ENCODE data around the gene GPR148. TPM values are rescaled to one million over a fixed set of nuclear protein-coding genes. Genes with fewer than 3 reads are reported as not detected.
"Not testable (repeated sequence)": the region's sequence is repeated elsewhere in the genome, so short reads cannot be mapped to it uniquely, and the experiment has no call there.

The GPR148 gene
- total RNA-seq, 1 experiment from 2014 or later, result not detected

DNA sequence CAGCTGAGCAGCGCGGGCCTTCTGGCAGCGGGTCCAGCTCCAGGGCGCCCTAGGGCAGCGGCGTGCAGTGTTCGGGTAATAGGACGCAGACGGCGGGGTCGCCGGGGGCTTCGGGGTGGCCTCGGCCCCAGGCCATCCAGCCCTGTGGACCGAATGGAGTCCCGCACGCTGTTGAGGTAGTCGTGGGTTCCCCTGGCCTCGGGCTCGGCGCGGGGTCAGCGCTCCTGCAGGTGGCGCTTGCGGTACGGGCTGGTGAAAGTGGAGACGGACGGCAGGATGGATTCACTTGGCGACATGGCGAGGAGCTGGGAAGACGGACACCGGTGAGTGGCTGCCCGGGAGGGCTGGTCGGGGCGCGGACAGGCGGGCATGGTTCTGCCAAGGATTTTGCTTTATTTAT lies 35.4 kb upstream of the GPR148 start:
- H3K36me3 ChIP-seq (ENCODE audit: control insufficient read depth in 1 of 2, insufficient read depth in 2 of 2, low read length in 2 of 2); CTCF ChIA-PET; H3K4me2 ChIP-seq (ENCODE audit: low read length); RAD21 ChIA-PET (ENCODE audit: low non-redundant PET in 1 of 2, low total read pairs in 2 of 2, uncharacterized antibody in 2 of 2, unreplicated experiment in 2 of 2); H3K4me1 ChIP-seq (ENCODE audit: control insufficient read depth in 1 of 2, insufficient read depth in 2 of 2, low read length in 2 of 2); intact Hi-C loops (cut with micrococcal nuclease); H3K9me2 ChIP-seq (ENCODE audit: insufficient read depth); H4K20me1 ChIP-seq (ENCODE audit: insufficient read depth); H3K27ac ChIP-seq (ENCODE audit: low read depth, low read length); H2AFZ ChIP-seq (ENCODE audit: low read depth, low read length, poor library complexity, severe bottlenecking); BruUV-seq (replicated peaks); H3K27me3 ChIP-seq (ENCODE audit: insufficient read depth, low read length); H3K79me2 ChIP-seq (ENCODE audit: insufficient read depth, low read length); DNase-seq (ENCODE audit: low read depth, low spot score); H3K4me3 ChIP-seq (replicated peaks in 1 of 2; ENCODE audit: low read depth in 1 of 2, low read length in 2 of 2); H3K9me3 ChIP-seq (ENCODE audit: control insufficient read depth in 1 of 2, insufficient read depth in 1 of 2, low read depth in 1 of 2, low read length in 2 of 2); H3K9ac ChIP-seq (ENCODE audit: low read length); POLR2A ChIA-PET: not testable (repeated sequence)
- ATAC-seq, result peak; percentile 99
- TF ChIP-seq, protein P1, sequence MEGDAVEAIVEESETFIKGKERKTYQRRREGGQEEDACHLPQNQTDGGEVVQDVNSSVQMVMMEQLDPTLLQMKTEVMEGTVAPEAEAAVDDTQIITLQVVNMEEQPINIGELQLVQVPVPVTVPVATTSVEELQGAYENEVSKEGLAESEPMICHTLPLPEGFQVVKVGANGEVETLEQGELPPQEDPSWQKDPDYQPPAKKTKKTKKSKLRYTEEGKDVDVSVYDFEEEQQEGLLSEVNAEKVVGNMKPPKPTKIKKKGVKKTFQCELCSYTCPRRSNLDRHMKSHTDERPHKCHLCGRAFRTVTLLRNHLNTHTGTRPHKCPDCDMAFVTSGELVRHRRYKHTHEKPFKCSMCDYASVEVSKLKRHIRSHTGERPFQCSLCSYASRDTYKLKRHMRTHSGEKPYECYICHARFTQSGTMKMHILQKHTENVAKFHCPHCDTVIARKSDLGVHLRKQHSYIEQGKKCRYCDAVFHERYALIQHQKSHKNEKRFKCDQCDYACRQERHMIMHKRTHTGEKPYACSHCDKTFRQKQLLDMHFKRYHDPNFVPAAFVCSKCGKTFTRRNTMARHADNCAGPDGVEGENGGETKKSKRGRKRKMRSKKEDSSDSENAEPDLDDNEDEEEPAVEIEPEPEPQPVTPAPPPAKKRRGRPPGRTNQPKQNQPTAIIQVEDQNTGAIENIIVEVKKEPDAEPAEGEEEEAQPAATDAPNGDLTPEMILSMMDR (IDR thresholded peaks at IDR 0.05 in 2 of 3, conservative IDR thresholded peaks at IDR 0.05 in 1 of 3; ENCODE audit: borderline replicate concordance in 1 of 3, insufficient read depth in 1 of 3, low read depth in 2 of 3, low read length in 2 of 3), result peak; percentile 32 to 44 (median 37); a peak in 5 of 6 replicates
- peak; percentile 64 for TF ChIP-seq RAD21 (IDR thresholded peaks at IDR 0.05; ENCODE audit: low read depth)

DNA sequence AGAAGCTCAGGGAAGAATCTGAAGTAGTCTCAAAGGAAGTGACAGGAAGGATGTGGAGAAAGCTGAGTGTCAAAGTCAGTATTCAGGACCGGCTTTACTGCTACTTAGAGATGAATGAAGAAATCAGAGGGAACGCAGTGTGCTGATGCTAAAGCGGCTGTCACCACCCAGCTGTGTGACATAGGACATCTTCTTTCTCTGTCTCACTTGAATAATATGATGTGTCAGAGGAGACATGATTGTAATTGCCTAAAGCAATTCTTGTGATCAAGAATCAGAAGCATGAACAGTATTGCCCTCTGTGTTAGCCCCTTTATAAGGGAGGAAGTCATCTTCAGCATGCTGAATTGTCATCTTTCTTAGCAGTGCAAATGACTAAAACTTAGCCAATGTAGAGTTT lies 25.6 kb upstream of the GPR148 start:
- RAD21 ChIA-PET (ENCODE audit: low non-redundant PET in 1 of 2, low total read pairs in 2 of 2, uncharacterized antibody in 2 of 2, unreplicated experiment in 2 of 2); intact Hi-C loops (cut with micrococcal nuclease); DNase-seq (ENCODE audit: low read depth, low spot score): not testable (repeated sequence)

GRCh38 chr2:130714795-130715194 lies 14.1 kb upstream of the GPR148 start:
- RAD21 ChIA-PET (ENCODE audit: low non-redundant PET in 1 of 2, low total read pairs in 2 of 2, uncharacterized antibody in 2 of 2, unreplicated experiment in 2 of 2); H3K79me2 ChIP-seq (ENCODE audit: insufficient read depth, low read length); H3K9me2 ChIP-seq (ENCODE audit: insufficient read depth); H3K4me3 ChIP-seq (replicated peaks in 1 of 2; ENCODE audit: low read depth in 1 of 2, low read length in 2 of 2); CTCF ChIA-PET; H4K20me1 ChIP-seq (ENCODE audit: insufficient read depth); H3K36me3 ChIP-seq (ENCODE audit: control insufficient read depth in 1 of 2, insufficient read depth in 2 of 2, low read length in 2 of 2); ATAC-seq; DNase-seq (ENCODE audit: low read depth, low spot score); H3K9ac ChIP-seq (ENCODE audit: low read length); BruUV-seq (replicated peaks); H3K4me2 ChIP-seq (ENCODE audit: low read length); H3K4me1 ChIP-seq (ENCODE audit: control insufficient read depth in 1 of 2, insufficient read depth in 2 of 2, low read length in 2 of 2); H3K27ac ChIP-seq (ENCODE audit: low read depth, low read length); H2AFZ ChIP-seq (ENCODE audit: low read depth, low read length, poor library complexity, severe bottlenecking); intact Hi-C loops (cut with micrococcal nuclease); POLR2A ChIA-PET; H3K9me3 ChIP-seq (ENCODE audit: control insufficient read depth in 1 of 2, insufficient read depth in 1 of 2, low read depth in 1 of 2, low read length in 2 of 2); H3K27me3 ChIP-seq (ENCODE audit: insufficient read depth, low read length): not testable (repeated sequence)

More for the DNA sequence above, 25.6 kb upstream of the GPR148 start:
- POLR2A ChIA-PET; H3K4me1 ChIP-seq (ENCODE audit: control insufficient read depth in 1 of 2, insufficient read depth in 2 of 2, low read length in 2 of 2); ATAC-seq; BruUV-seq (replicated peaks); H4K20me1 ChIP-seq (ENCODE audit: insufficient read depth); H3K27me3 ChIP-seq (ENCODE audit: insufficient read depth, low read length); H3K79me2 ChIP-seq (ENCODE audit: insufficient read depth, low read length); H3K36me3 ChIP-seq (ENCODE audit: control insufficient read depth in 1 of 2, insufficient read depth in 2 of 2, low read length in 2 of 2); H3K9ac ChIP-seq (ENCODE audit: low read length); H3K9me3 ChIP-seq (ENCODE audit: control insufficient read depth in 1 of 2, insufficient read depth in 1 of 2, low read depth in 1 of 2, low read length in 2 of 2); H3K9me2 ChIP-seq (ENCODE audit: insufficient read depth); H2AFZ ChIP-seq (ENCODE audit: low read depth, low read length, poor library complexity, severe bottlenecking); H3K4me3 ChIP-seq (replicated peaks in 1 of 2; ENCODE audit: low read depth in 1 of 2, low read length in 2 of 2); H3K4me2 ChIP-seq (ENCODE audit: low read length); H3K27ac ChIP-seq (ENCODE audit: low read depth, low read length); CTCF ChIA-PET: not testable (repeated sequence)

Measured in HCT116 (cell line).